K562 (cell line): Measurements from ENCODE around the gene SLC2A14.
"Not testable (repeated sequence)": the region's sequence is repeated elsewhere in the genome, so short reads cannot be mapped to it uniquely, and the experiment has no call there.

Experiments used
- CREB1 ChIP-seq, 2 experiments: sonication (generic) in 1 of 2; formaldehyde crosslinking in 1 of 2; IDR thresholded peaks; 2 replicates each; pipeline versions ENCODE4 v1.6.1 to v1.8.0; 2012 to 2022; ENCODE audit warnings: inconsistent platforms in 1 of 2, mild to moderate bottlenecking in 1 of 2, missing genetic modification reagents in 1 of 2, moderate library complexity in 1 of 2
- MYNN ChIP-seq, 2 experiments: sonication (generic); formaldehyde crosslinking in 1 of 2; IDR thresholded peaks; 2 replicates each; pipeline versions ENCODE4 v1.5.0 to v1.6.1; 2016 to 2020; ENCODE audit warnings: antibody characterized with exemption in 1 of 2, missing genetic modification reagents in 1 of 2
- NFYB ChIP-seq: IDR thresholded peaks from 2 replicates; pipeline ENCODE4 v1.6.1; 2011; ENCODE audit warnings: mild to moderate bottlenecking, moderate library complexity; ENCODE audit not compliant: insufficient read length; ENCODE audit errors: extremely low read depth
- RFX5 ChIP-seq: IDR thresholded peaks from 2 replicates; pipeline ENCODE4 v1.6.1; 2011; ENCODE audit warnings: low read depth, mild to moderate bottlenecking, improper control_type of control experiment, low read length
- SIN3A ChIP-seq, 2 experiments: fragments of 150-350 bp in 1 of 2; IDR thresholded peaks; 2 replicates each; pipeline ENCODE4 v1.6.1; 2011 to 2016; ENCODE audit warnings: borderline replicate concordance in 2 of 2, low read depth in 2 of 2, low read length in 2 of 2, mild to moderate bottlenecking in 2 of 2, moderate library complexity in 2 of 2; ENCODE audit not compliant: control insufficient read depth in 1 of 2
- SNRNP70 ChIP-seq: fragments of 200-400 bp; formaldehyde crosslinking; optimal IDR thresholded peaks from 2 replicates; pipeline ENCODE3; 2017; ENCODE audit warnings: low read depth, low read length
- SP2 ChIP-seq: IDR thresholded peaks from 2 replicates; pipeline ENCODE4 v1.6.1; 2011; ENCODE audit warnings: mild to moderate bottlenecking, low read depth, low read length, moderate library complexity; ENCODE audit not compliant: poor library complexity, severe bottlenecking; ENCODE audit errors: extremely low read depth
- SPI1 ChIP-seq: IDR thresholded peaks from 2 replicates; pipeline ENCODE4 v1.6.1; 2011; ENCODE audit warnings: low read depth, low read length, control low read depth, borderline replicate concordance
- ZBTB7A ChIP-seq: IDR thresholded peaks from 2 replicates; pipeline ENCODE4 v1.6.1; 2011; ENCODE audit warnings: low read depth, mild to moderate bottlenecking, low read length, moderate library complexity, borderline replicate concordance; ENCODE audit not compliant: control insufficient read depth
- ZNF239 ChIP-seq: fragments of 250-450 bp; sonication (Bioruptor Pico); IDR thresholded peaks from 2 replicates; pipeline ENCODE4 v1.4.0; 2020; ENCODE audit warnings: mild to moderate bottlenecking
- ZNF274 ChIP-seq: IDR thresholded peaks from 2 replicates; pipeline ENCODE4 v1.6.1; 2011; ENCODE audit warnings: low read depth, mild to moderate bottlenecking, low read length, moderate library complexity, borderline replicate concordance
- TF ChIP-seq, protein P1 (sequence below), 2 experiments: fragments of 450-650 bp; IDR thresholded peaks; 2 replicates each; pipeline ENCODE4 v1.6.1; 2016; ENCODE audit warnings: mild to moderate bottlenecking in 2 of 2, borderline replicate concordance in 1 of 2, low read depth in 1 of 2, moderate library complexity in 1 of 2

DNA sequence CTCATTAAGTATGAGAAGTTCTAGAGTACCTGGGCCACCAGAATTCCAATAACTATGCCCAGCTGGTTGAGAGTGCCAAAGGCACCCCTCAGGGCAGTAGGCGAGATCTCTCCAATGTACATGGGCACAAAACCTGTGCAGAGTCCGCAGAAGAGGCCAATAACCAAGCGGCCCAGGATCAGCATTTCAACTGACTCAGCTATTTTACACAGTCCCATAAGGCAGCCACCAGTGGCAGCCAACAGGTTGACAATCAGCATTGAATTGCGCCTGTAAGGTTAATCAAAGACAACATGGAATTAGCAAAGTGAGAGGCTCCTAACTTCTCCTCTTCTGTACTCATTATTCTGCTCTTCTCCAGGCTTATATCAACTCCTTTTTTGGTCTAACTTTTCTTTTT lies 43.0 kb downstream of the SLC2A14 start:
- not testable (repeated sequence) for TF ChIP-seq ZBTB7A; CREB1 (IDR thresholded peaks at IDR 0.05); CREB1 (CRISPR knock-in tag; IDR thresholded peaks at IDR 0.05); SIN3A (IDR thresholded peaks at IDR 0.05; ENCODE audit: borderline replicate concordance in 2 of 2, control insufficient read depth in 1 of 2, low read depth in 2 of 2, low read length in 2 of 2); RFX5; ZNF274; SP2; ZNF239 (CRISPR knock-in tag); SPI1; NFYB; SNRNP70; MYNN (IDR thresholded peaks at IDR 0.05); MYNN (CRISPR knock-in tag; IDR thresholded peaks at IDR 0.05)
- TF ChIP-seq, protein P1, sequence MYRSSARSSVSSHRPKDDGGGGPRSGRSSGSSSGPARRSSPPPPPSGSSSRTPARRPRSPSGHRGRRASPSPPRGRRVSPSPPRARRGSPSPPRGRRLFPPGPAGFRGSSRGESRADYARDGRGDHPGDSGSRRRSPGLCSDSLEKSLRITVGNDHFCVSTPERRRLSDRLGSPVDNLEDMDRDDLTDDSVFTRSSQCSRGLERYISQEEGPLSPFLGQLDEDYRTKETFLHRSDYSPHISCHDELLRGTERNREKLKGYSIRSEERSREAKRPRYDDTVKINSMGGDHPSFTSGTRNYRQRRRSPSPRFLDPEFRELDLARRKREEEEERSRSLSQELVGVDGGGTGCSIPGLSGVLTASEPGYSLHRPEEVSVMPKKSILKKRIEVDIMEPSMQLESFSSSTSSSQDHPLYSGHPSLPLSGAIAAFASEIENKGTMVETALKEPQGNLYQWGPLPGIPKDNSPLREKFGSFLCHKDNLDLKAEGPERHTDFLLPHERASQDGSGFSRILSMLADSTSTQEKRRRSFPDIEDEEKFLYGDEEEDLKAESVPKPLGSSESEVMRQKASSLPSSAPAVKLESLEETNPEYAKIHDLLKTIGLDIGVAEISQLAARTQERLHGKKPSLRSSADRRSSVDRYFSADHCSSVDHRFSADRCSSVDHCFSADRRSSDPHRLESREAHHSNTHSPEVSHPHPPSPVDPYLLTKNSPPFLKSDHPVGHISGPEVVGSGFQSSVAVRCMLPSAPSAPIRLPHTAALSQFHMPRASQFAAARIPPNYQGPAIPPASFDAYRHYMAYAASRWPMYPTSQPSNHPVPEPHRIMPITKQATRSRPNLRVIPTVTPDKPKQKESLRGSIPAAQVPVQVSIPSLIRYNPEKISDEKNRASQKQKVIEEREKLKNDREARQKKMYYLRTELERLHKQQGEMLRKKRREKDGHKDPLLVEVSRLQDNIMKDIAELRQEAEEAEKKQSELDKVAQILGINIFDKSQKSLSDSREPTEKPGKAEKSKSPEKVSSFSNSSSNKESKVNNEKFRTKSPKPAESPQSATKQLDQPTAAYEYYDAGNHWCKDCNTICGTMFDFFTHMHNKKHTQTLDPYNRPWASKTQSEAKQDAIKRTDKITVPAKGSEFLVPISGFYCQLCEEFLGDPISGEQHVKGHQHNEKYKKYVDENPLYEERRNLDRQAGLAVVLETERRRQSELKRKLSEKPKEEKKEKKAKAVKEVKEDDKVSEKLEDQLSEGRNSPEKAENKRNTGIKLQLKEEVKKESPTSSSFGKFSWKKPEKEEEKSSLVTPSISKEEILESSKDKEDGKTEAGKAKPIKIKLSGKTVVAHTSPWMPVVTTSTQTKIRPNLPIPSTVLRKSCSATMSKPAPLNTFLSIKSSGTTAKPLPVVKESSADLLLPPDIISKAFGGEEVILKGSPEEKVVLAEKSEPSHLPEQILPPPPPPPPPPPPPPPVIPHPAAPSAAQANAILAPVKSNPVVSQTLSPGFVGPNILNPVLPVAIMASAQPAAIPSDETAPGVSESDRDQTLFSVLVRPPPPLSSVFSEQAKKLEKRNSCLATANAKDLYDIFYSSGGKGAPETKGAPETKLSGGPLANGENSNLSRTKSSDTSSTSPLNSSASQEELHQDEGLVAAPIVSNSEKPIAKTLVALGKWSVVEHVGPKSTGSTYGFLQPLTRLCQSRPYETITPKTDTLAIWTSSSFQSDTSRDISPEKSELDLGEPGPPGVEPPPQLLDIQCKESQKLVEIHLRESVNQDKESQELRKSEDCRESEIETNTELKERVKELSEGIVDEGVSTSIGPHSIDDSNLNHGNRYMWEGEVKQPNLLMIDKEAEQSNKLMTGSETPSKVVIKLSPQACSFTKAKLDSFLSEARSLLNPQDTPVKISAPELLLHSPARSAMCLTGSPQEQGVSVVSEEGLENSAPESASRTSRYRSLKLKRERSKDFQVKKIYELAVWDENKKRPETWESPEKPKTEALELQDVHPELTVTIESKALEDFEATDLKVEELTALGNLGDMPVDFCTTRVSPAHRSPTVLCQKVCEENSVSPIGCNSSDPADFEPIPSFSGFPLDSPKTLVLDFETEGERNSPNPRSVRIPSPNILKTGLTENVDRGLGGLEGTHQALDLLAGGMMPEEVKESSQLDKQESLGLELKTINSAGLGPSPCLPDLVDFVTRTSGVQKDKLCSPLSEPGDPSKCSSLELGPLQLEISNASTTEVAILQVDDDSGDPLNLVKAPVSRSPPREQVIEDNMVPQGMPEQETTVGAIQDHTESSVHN (IDR thresholded peaks at IDR 0.05; ENCODE audit: borderline replicate concordance in 1 of 2, low read depth in 1 of 2) = not testable (repeated sequence)
